ENCODE results near the gene PEAR1.

The PEAR1 gene, protein sequence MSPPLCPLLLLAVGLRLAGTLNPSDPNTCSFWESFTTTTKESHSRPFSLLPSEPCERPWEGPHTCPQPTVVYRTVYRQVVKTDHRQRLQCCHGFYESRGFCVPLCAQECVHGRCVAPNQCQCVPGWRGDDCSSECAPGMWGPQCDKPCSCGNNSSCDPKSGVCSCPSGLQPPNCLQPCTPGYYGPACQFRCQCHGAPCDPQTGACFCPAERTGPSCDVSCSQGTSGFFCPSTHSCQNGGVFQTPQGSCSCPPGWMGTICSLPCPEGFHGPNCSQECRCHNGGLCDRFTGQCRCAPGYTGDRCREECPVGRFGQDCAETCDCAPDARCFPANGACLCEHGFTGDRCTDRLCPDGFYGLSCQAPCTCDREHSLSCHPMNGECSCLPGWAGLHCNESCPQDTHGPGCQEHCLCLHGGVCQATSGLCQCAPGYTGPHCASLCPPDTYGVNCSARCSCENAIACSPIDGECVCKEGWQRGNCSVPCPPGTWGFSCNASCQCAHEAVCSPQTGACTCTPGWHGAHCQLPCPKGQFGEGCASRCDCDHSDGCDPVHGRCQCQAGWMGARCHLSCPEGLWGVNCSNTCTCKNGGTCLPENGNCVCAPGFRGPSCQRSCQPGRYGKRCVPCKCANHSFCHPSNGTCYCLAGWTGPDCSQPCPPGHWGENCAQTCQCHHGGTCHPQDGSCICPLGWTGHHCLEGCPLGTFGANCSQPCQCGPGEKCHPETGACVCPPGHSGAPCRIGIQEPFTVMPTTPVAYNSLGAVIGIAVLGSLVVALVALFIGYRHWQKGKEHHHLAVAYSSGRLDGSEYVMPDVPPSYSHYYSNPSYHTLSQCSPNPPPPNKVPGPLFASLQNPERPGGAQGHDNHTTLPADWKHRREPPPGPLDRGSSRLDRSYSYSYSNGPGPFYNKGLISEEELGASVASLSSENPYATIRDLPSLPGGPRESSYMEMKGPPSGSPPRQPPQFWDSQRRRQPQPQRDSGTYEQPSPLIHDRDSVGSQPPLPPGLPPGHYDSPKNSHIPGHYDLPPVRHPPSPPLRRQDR

GRCh38 chr1:156893048-156893953, at the start of gene PEAR1:
Gene PEAR1 (plus strand): TSS chr1:156893718. CDS start chr1:156903927, 10,209 bp downstream.
- Histone ChIP-seq H3K27ac (ENCODE audit: low read depth, low read length) (no peak within 1 kb of the TSS), H3K36me3 (ENCODE audit: control insufficient read depth, insufficient read depth, low read length) (no peaks in the 10 kb centered on the region), H3K27me3 (ENCODE audit: control insufficient read depth, insufficient read depth, low read length) (peaks cover 58% of the 10 kb centered on the region), H3K4me3 (ENCODE audit: low read depth, low read length) (peak within 1 kb of the TSS; percentile 54), H3K9ac (ENCODE audit: low read length) (no peak within 1 kb of the TSS), H3K9me3 (ENCODE audit: control insufficient read depth, insufficient read depth, low read depth, low read length) (no peaks in the 10 kb centered on the region), H3K4me1 (ENCODE audit: control insufficient read depth, insufficient read depth, low read length) (peaks cover 48% of the 10 kb centered on the region)

DNA sequence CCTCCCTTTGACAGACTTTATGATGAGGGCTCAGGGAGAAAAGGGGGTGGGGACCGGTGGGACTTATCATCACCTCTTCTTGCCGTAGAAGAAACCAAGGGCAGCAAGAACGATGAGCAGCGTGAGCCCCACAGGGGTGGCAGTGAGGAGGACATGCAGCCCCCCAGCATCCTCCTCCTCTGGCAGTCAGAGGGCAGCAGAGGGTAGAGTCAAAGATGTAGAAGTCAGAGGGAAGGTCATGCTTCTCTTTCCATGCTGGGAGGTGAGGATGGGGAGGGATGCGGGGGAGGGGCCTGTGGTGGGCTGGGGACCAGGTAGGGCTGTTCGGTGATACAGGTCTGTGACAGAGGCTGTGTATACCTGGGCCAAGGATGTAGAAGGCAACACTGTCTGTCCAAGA, 49.4 kb upstream of the PEAR1 start:
- H3K4me3 ChIP-seq (ENCODE audit: low read depth, low read length): no peak overlapping the region
- H3K9ac ChIP-seq (ENCODE audit: low read length): no peak overlapping the region
- no peaks in the 10 kb centered on the region for H3K9me3 ChIP-seq (ENCODE audit: control insufficient read depth, insufficient read depth, low read depth, low read length)
- H3K36me3 ChIP-seq (ENCODE audit: control insufficient read depth, insufficient read depth, low read length): no peaks in the 10 kb centered on the region
- H3K4me1 ChIP-seq (ENCODE audit: control insufficient read depth, insufficient read depth, low read length): peaks cover 18% of the 10 kb centered on the region
- no peak overlapping the region for H3K27ac ChIP-seq (ENCODE audit: low read depth, low read length)
- peaks cover 90% of the 10 kb centered on the region for H3K27me3 ChIP-seq (ENCODE audit: control insufficient read depth, insufficient read depth, low read length)

- no peak overlapping the region for H3K27ac ChIP-seq (ENCODE audit: low read depth, low read length)
- peaks cover 91% of the 10 kb centered on the region for H3K27me3 ChIP-seq (ENCODE audit: control insufficient read depth, insufficient read depth, low read length)
Measured at GRCh38 chr1:156844638-156845037, 48.9 kb upstream of the PEAR1 start.

DNA sequence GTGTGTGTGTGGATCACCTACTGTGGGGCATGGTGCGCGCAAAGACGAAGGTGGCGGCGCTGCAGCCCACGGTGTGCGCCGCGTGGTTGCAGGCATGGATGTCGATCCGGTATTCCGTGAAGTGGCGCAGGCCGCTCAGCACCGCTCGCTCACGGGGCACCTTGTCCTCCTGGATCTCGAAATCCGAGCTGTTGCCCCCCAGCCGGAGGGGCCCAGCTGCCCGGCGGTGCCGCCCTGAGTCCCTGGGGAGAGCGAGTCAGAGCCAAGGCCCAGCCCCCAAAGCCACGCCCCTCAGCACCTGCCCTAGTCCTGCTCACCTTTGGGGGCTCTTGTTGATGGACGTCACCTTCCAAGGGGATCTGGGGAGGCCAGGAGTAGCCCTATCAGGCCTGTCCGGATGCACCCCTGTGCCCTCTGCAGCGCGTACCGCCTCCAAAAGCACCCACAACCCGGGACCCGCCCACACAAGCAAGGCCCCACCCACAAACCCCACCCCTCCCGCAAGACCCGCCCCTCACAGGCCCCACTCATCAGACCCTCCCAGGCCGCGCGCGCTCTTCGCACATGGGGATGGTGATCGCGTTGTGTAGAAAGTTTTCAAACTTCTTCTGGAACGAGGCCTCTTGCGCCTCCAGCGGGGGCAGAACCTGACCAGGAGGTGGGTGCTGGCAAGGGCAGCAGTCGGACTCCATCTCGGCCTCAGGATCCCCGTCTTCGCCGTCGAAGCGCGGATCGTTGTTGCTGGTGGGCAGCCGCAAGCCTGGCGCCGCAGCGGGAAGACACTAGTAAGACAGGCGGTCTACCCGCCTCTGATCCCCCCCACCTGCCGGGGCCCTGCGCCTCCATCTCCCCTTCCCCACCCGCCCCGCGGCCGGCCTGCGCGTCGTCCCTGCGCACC, 48.2 kb upstream of the PEAR1 start:
- Histone ChIP-seq H3K4me3 (ENCODE audit: low read depth, low read length) (peak overlapping the region; percentile 59), H3K4me1 (ENCODE audit: control insufficient read depth, insufficient read depth, low read length) (peaks cover 19% of the 10 kb centered on the region), H3K9me3 (ENCODE audit: control insufficient read depth, insufficient read depth, low read depth, low read length) (no peaks in the 10 kb centered on the region), H3K27me3 (ENCODE audit: control insufficient read depth, insufficient read depth, low read length) (peaks cover 96% of the 10 kb centered on the region), H3K27ac (ENCODE audit: low read depth, low read length) (no peak overlapping the region), H3K36me3 (ENCODE audit: control insufficient read depth, insufficient read depth, low read length) (no peaks in the 10 kb centered on the region), H3K9ac (ENCODE audit: low read length) (no peak overlapping the region)

More at GRCh38 chr1:156844638-156845037, 48.9 kb upstream of the PEAR1 start:
- H3K4me1 ChIP-seq (ENCODE audit: control insufficient read depth, insufficient read depth, low read length): peaks cover 19% of the 10 kb centered on the region
- H3K9ac ChIP-seq (ENCODE audit: low read length): no peak overlapping the region
- no peaks in the 10 kb centered on the region for H3K36me3 ChIP-seq (ENCODE audit: control insufficient read depth, insufficient read depth, low read length)
- no peaks in the 10 kb centered on the region for H3K9me3 ChIP-seq (ENCODE audit: control insufficient read depth, insufficient read depth, low read depth, low read length)
- peak overlapping the region; percentile 59 for H3K4me3 ChIP-seq (ENCODE audit: low read depth, low read length)

DNA sequence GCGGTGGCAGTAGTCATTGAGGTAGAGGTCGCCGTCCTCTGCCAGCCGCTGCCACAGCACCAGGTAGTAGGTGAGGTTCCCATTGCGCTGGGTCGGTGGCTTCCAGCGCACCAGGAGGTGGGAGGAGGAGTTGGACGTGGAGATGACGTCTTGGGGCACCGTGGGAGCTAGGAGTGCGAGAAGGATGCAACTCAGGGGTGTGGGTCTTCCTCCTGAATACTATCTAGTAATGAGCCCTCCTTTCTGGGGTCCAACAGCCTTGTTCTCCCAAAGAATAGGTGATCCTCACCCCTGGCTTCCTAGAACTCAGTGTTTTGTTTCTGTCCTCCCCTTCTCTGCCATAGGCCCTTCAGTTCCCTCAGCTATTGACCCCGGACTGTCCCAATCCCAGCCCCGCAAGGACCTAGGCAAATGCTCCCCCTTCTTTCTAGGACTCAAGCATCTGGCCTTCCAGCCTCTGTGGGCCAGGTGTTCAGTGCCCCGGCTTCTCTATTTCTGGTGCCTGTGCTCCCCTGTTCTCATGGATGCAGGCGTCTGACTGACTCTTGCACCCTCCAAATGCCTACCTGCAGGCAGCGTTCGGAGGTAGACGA, 47.5 kb upstream of the PEAR1 start:
- H3K4me3 ChIP-seq (ENCODE audit: low read depth, low read length): peak overlapping the region; percentile 59
- H3K36me3 ChIP-seq (ENCODE audit: control insufficient read depth, insufficient read depth, low read length): no peaks in the 10 kb centered on the region
- no peak overlapping the region for H3K9ac ChIP-seq (ENCODE audit: low read length)
- peaks cover 19% of the 10 kb centered on the region for H3K4me1 ChIP-seq (ENCODE audit: control insufficient read depth, insufficient read depth, low read length)
- H3K9me3 ChIP-seq (ENCODE audit: control insufficient read depth, insufficient read depth, low read depth, low read length): no peaks in the 10 kb centered on the region
- no peak overlapping the region for H3K27ac ChIP-seq (ENCODE audit: low read depth, low read length)
- peaks cover 100% of the 10 kb centered on the region for H3K27me3 ChIP-seq (ENCODE audit: control insufficient read depth, insufficient read depth, low read length)

DNA sequence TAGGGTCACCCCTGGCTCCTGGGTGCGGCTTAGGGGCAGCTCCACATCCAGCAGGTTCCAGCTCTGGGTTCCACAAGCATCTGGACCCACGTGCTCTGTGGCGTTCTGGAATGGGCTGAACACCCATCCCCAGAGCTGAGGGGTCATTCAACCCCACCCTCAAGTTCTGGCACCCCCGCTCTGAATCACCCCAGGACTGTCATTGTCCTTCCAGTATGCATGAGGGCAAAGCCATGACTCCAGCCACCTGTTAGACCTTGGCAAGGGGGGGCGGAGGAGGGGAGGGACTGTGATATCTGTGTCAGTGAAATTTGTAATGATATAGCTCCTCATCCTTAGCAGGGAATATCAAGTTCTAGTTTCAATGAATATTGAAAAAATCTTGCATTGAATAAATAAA, 46.9 kb upstream of the PEAR1 start:
- no peak overlapping the region for H3K4me3 ChIP-seq (ENCODE audit: low read depth, low read length)
- peaks cover 19% of the 10 kb centered on the region for H3K4me1 ChIP-seq (ENCODE audit: control insufficient read depth, insufficient read depth, low read length)
- no peaks in the 10 kb centered on the region for H3K36me3 ChIP-seq (ENCODE audit: control insufficient read depth, insufficient read depth, low read length)
- H3K27me3 ChIP-seq (ENCODE audit: control insufficient read depth, insufficient read depth, low read length): peaks cover 100% of the 10 kb centered on the region
- no peak overlapping the region for H3K9ac ChIP-seq (ENCODE audit: low read length)
- no peaks in the 10 kb centered on the region for H3K9me3 ChIP-seq (ENCODE audit: control insufficient read depth, insufficient read depth, low read depth, low read length)
- H3K27ac ChIP-seq (ENCODE audit: low read depth, low read length): no peak overlapping the region

DNA sequence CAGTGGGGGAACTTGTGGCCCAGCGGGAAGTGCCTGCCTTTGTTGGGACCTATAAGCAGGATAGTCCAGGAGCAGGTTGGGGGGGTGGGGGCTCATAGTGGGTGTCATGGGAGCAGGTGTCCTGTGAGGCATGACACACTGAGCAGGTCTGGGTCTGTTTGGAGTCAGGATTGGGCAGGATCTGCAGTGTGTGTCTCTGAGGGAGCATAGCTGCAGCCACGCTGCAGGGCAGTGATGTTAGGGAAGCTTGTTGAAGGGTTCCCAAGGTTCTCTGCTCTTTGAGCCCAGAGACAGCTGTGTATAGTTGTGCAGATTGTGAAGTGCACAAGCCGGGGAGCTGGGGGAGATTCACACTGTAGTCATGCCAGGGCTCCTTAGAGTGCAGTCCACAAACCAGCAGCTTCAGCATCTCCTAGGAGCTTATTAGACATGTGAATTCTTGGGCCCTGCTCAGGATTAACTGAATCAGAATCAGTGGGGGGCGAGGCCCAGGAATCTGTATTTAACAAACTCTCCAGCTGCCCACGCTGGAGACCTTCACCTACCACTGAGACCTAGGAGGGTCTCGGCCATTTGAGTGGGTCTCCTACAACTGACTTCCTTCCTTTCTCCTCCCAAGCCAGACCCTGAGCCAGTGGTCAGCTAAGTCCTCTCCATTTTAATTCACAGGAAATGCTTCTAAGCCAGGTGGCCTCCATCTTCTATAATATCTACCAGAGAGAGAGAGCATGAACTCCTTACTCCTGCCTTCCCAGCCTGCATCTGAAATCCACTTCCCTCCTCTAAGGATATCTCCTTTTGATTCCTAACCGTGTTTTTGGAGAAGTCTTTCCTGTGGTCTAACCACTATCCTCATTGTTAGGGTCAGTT, 45.7 kb upstream of the PEAR1 start:
- H3K4me3 ChIP-seq (ENCODE audit: low read depth, low read length): peak overlapping the region; percentile 60
- H3K27me3 ChIP-seq (ENCODE audit: control insufficient read depth, insufficient read depth, low read length): peaks cover 100% of the 10 kb centered on the region
- no peaks in the 10 kb centered on the region for H3K9me3 ChIP-seq (ENCODE audit: control insufficient read depth, insufficient read depth, low read depth, low read length)
- peaks cover 19% of the 10 kb centered on the region for H3K4me1 ChIP-seq (ENCODE audit: control insufficient read depth, insufficient read depth, low read length)
- H3K27ac ChIP-seq (ENCODE audit: low read depth, low read length): no peak overlapping the region
- H3K36me3 ChIP-seq (ENCODE audit: control insufficient read depth, insufficient read depth, low read length): no peaks in the 10 kb centered on the region
- no peak overlapping the region for H3K9ac ChIP-seq (ENCODE audit: low read length)

- H3K27ac ChIP-seq (ENCODE audit: low read depth, low read length): no peak overlapping the region
- H3K9ac ChIP-seq (ENCODE audit: low read length): no peak overlapping the region
- H3K4me1 ChIP-seq (ENCODE audit: control insufficient read depth, insufficient read depth, low read length): peaks cover 19% of the 10 kb centered on the region
- no peaks in the 10 kb centered on the region for H3K9me3 ChIP-seq (ENCODE audit: control insufficient read depth, insufficient read depth, low read depth, low read length)
- H3K27me3 ChIP-seq (ENCODE audit: control insufficient read depth, insufficient read depth, low read length): peaks cover 100% of the 10 kb centered on the region
- H3K4me3 ChIP-seq (ENCODE audit: low read depth, low read length): peak overlapping the region; percentile 60
- no peaks in the 10 kb centered on the region for H3K36me3 ChIP-seq (ENCODE audit: control insufficient read depth, insufficient read depth, low read length)
Measured at GRCh38 chr1:156848461-156849150, 44.9 kb upstream of the PEAR1 start.
